NB4 (cell line): ENCODE measurements around the gene PDK2.

Experiments used
- CTCF ChIP-seq: IDR thresholded peaks from one replicate; pipeline ENCODE4 v1.5.1; 2012; ENCODE audit warnings: low read depth, low read length
- MAX ChIP-seq: IDR thresholded peaks from 2 replicates; pipeline ENCODE4 v1.6.1; 2011; ENCODE audit warnings: low read depth, low read length
- MYC ChIP-seq: IDR thresholded peaks from 2 replicates; pipeline ENCODE4 v1.6.1; 2011; ENCODE audit warnings: low read depth, low read length
- POLR2A ChIP-seq: IDR thresholded peaks from 2 replicates; pipeline ENCODE4 v1.6.1; 2011; ENCODE audit warnings: mild to moderate bottlenecking; ENCODE audit not compliant: insufficient read length; ENCODE audit errors: extremely low read depth

DNA sequence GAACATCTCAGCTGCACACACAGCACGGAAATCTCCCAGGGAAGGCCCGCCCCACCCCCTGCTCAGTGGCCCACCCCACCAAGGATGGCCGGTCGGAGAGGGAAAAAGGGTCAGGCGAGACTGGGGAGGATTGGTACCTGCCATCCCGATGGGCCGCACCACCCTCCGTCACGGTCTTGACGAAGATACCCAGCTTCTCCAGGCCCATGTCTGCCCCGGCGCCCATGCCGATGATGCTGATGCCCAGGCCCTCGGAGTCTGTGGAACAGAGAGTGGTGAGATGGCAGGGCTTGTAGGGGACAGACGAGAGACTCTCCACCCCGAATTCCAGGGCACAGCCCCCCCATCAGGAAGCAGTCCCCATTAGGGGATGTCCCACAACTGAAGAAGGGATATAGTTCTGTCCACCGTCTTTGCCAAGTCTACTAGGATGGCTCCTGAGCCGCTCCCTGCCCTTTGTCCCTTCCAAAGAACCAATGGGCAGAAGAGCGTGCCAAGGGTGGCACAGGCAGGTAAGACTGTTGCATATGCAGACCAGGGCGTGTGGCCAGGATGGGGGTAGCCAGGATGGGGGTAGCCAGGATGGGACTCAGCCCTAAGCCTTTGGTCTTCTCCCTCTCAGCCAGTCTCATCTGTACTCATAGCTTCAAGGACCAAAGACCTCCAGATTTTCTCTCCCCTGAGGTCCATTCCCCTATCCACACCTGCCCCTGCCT lies 48.5 kb downstream of the PDK2 start:
- TF ChIP-seq CTCF (no peak), MAX (no peak), POLR2A (no peak), MYC (no peak)
